Caco-2 (cell line): ENCODE measurements around the gene ZNF718. TPM values are rescaled to one million over a fixed set of nuclear protein-coding genes. Genes with fewer than 3 reads are reported as not detected.

Experiments
- BruUV-seq: library from RNA; stranded (reverse); fragments of 400-500 nt; replicated peaks from 2 replicates; lab custom pipeline; 2021; lab: Mats Ljungman, UMichigan
- CTCF ChIA-PET: fragments of 300-600 bp; sonication (Branson Sonifier 250); formaldehyde crosslinking; loops from one replicate; lab custom pipeline; 2022; ENCODE audit warnings: antibody characterized with exemption; lab: Charles Lee
- POLR2A ChIA-PET: fragments of 300-600 bp; sonication (Branson Sonifier 250); formaldehyde crosslinking; loops from one replicate; lab custom pipeline; 2022; ENCODE audit warnings: antibody characterized with exemption; lab: Charles Lee
- DNase-seq, 2 experiments: peaks; one replicate each; pipeline versions ENCODE4 v3.0.0 to v3.0.0-alpha.2; 2020 to 2022
- H3K27me3 ChIP-seq: replicated peaks from 2 replicates; pipeline ENCODE4 v1.6.0; 2011; ENCODE audit warnings: low read length; ENCODE audit not compliant: control insufficient read depth, insufficient read depth
- H3K36me3 ChIP-seq: 2 replicates; pipeline ENCODE4 v1.5.1; 2011; ENCODE audit warnings: low read length; ENCODE audit not compliant: control insufficient read depth, insufficient read depth
- H3K4me1 ChIP-seq: fragments of 250-450 bp; sonication (Bioruptor Pico); 2 replicates; pipeline ENCODE4 v1.5.1; 2020; ENCODE audit warnings: mild to moderate bottlenecking
- H3K4me3 ChIP-seq: 2 replicates; pipeline ENCODE4 v1.5.1; 2011; ENCODE audit warnings: low read depth, mild to moderate bottlenecking, control low read depth, low read length
- H3K9me3 ChIP-seq: fragments of 250-450 bp; sonication (Bioruptor Pico); 2 replicates; pipeline ENCODE4 v1.5.1; 2020; ENCODE audit warnings: mild to moderate bottlenecking, moderate library complexity
- H3K27ac Mint-ChIP-seq: one replicate; pipeline ENCODE4 v1.8.0; 2022; ENCODE audit warnings: mixed read lengths; ENCODE audit not compliant: unreplicated experiment
- H3K27me3 Mint-ChIP-seq: one replicate; pipeline ENCODE4 v1.8.0; 2022; ENCODE audit warnings: mixed read lengths; ENCODE audit not compliant: insufficient read depth, unreplicated experiment
- H3K36me3 Mint-ChIP-seq: one replicate; pipeline ENCODE4 v1.8.0; 2022; ENCODE audit warnings: mild to moderate bottlenecking, mixed read lengths; ENCODE audit not compliant: insufficient read depth, unreplicated experiment
- H3K4me1 Mint-ChIP-seq: one replicate; pipeline ENCODE4 v1.8.0; 2022; ENCODE audit warnings: low read depth, mixed read lengths; ENCODE audit not compliant: unreplicated experiment
- H3K4me3 Mint-ChIP-seq: one replicate; pipeline ENCODE4 v1.8.0; 2022; ENCODE audit warnings: mild to moderate bottlenecking, moderate library complexity, mixed read lengths; ENCODE audit not compliant: unreplicated experiment
- H3K9me3 Mint-ChIP-seq: one replicate; pipeline ENCODE4 v1.8.0; 2022; ENCODE audit warnings: mixed read lengths; ENCODE audit not compliant: unreplicated experiment
- CTCF ChIP-seq, 2 experiments: fragments of 200-600 bp in 1 of 2; IDR thresholded peaks; 1 replicate in 1 of 2; 2 replicates in 1 of 2; pipeline versions ENCODE4 v1.5.1 to v1.8.0; 2011 to 2022; ENCODE audit warnings: antibody characterized with exemption in 1 of 2, control low read depth in 1 of 2, inconsistent platforms in 1 of 2, low read depth in 1 of 2, low read length in 1 of 2, mild to moderate bottlenecking in 1 of 2, moderate library complexity in 1 of 2; ENCODE audit not compliant: insufficient read depth in 1 of 2, severe bottlenecking in 1 of 2, unreplicated experiment in 1 of 2
- intact Hi-C: fragments of 100-400 bp; cut with micrococcal nuclease; formaldehyde crosslinking; loops from one replicate; pipeline ENCODE4 v1.10.0; 2022; ENCODE audit not compliant: unreplicated experiment
- total RNA-seq: library from RNA; stranded (reverse); gene quantifications from 2 replicates; pipeline ENCODE4 v1.2.3, GENCODE V29; 2022

Gene ZNF718
- total RNA-seq, 1 experiment from 2014 or later, result 13.2 TPM

GRCh38 chr4:98386-98785 is 25.9 kb upstream of the ZNF718 start:
- Mint-ChIP-seq H3K4me3 (no peak overlapping the region), H3K27me3 (no peaks in the 10 kb centered on the region), H3K36me3 (peaks cover 4% of the 10 kb centered on the region), H3K27ac (no peak overlapping the region), H3K4me1 (no peaks in the 10 kb centered on the region), H3K9me3 (peaks cover 17% of the 10 kb centered on the region)
- no peaks in the 10 kb centered on the region for H3K36me3 ChIP-seq
- no peak for DNase-seq
- no peaks in the 10 kb centered on the region for H3K27me3 ChIP-seq
- no peaks in the 10 kb centered on the region for H3K4me1 ChIP-seq
- peaks cover 18% of the 10 kb centered on the region for H3K9me3 ChIP-seq
- no peak for TF ChIP-seq CTCF (IDR thresholded peaks at IDR 0.05; ENCODE audit: insufficient read depth in 1 of 2, low read depth in 1 of 2, low read length in 1 of 2, severe bottlenecking in 1 of 2, unreplicated experiment in 1 of 2)
- no peak overlapping the region for H3K4me3 ChIP-seq
- ChIA-PET POLR2A (no interaction called here), CTCF (no interaction called here)
- intact Hi-C loops, result no loop called here
- BruUV-seq, result no TSS peak

- Histone ChIP-seq H3K4me3 (no peak overlapping the region), H3K9me3 (peaks cover 17% of the 10 kb centered on the region), H3K4me1 (no peaks in the 10 kb centered on the region), H3K36me3 (no peaks in the 10 kb centered on the region), H3K27me3 (no peaks in the 10 kb centered on the region)
- H3K27me3 Mint-ChIP-seq, result no peaks in the 10 kb centered on the region
- H3K4me3 Mint-ChIP-seq, result no peak overlapping the region
- no peak for TF ChIP-seq CTCF (IDR thresholded peaks at IDR 0.05; ENCODE audit: insufficient read depth in 1 of 2, low read depth in 1 of 2, low read length in 1 of 2, severe bottlenecking in 1 of 2, unreplicated experiment in 1 of 2)
- ChIA-PET POLR2A (no interaction called here), CTCF (no interaction called here)
- BruUV-seq, result no TSS peak
- no peak overlapping the region for H3K27ac Mint-ChIP-seq
- H3K4me1 Mint-ChIP-seq, result no peaks in the 10 kb centered on the region
- H3K36me3 Mint-ChIP-seq, result no peaks in the 10 kb centered on the region
- intact Hi-C loops, result no loop called here
- DNase-seq, result no peak
- H3K9me3 Mint-ChIP-seq, result peaks cover 17% of the 10 kb centered on the region
These were observed 24.4 kb upstream of the ZNF718 start for GRCh38 chr4:99863-100262.

- no peaks in the 10 kb centered on the region for H3K4me1 ChIP-seq
- H3K27me3 Mint-ChIP-seq, result no peaks in the 10 kb centered on the region
- POLR2A ChIA-PET, result no interaction called here
- intact Hi-C loops, result no loop called here
- no peak for DNase-seq
- H3K4me3 Mint-ChIP-seq, result no peak overlapping the region
- no peaks in the 10 kb centered on the region for H3K27me3 ChIP-seq
- no peaks in the 10 kb centered on the region for H3K36me3 ChIP-seq
- H3K9me3 Mint-ChIP-seq, result peaks cover 63% of the 10 kb centered on the region
- CTCF ChIA-PET, result no interaction called here
- BruUV-seq, result no TSS peak
- no peaks in the 10 kb centered on the region for H3K9me3 ChIP-seq
- no peak overlapping the region for H3K4me3 ChIP-seq
- H3K4me1 Mint-ChIP-seq, result no peaks in the 10 kb centered on the region
- H3K36me3 Mint-ChIP-seq, result no peaks in the 10 kb centered on the region
- no peak overlapping the region for H3K27ac Mint-ChIP-seq
- TF ChIP-seq CTCF (IDR thresholded peaks at IDR 0.05; ENCODE audit: insufficient read depth in 1 of 2, low read depth in 1 of 2, low read length in 1 of 2, severe bottlenecking in 1 of 2, unreplicated experiment in 1 of 2), result no peak
These were observed 17.2 kb upstream of the ZNF718 start for GRCh38 chr4:107083-107443.
